Ishikawa (cell line): Measurements from ENCODE around the gene ZSWIM5.

Experiments
- CEBPB ChIP-seq: IDR thresholded peaks from 2 replicates; pipeline ENCODE4 v1.6.1; 2012
- CREB1 ChIP-seq: IDR thresholded peaks from 2 replicates; pipeline ENCODE4 v1.6.1; 2012; ENCODE audit warnings: low read depth
- EGR1 ChIP-seq: IDR thresholded peaks from 2 replicates; pipeline ENCODE4 v1.6.1; 2012
- EP300 ChIP-seq: IDR thresholded peaks from 2 replicates; pipeline ENCODE4 v1.6.1; 2012; ENCODE audit warnings: borderline replicate concordance
- FOXM1 ChIP-seq: IDR thresholded peaks from 2 replicates; pipeline ENCODE4 v1.6.1; 2012; ENCODE audit warnings: low read depth, borderline replicate concordance
- NFIC ChIP-seq: IDR thresholded peaks from 2 replicates; pipeline ENCODE4 v1.6.1; 2012
- RAD21 ChIP-seq: IDR thresholded peaks from 2 replicates; pipeline ENCODE4 v1.6.1; 2012; ENCODE audit warnings: low read depth
- TAF1 ChIP-seq: IDR thresholded peaks from 2 replicates; pipeline ENCODE4 v1.6.1; 2012; ENCODE audit warnings: low read depth, mild to moderate bottlenecking
- TCF12 ChIP-seq: IDR thresholded peaks from 2 replicates; pipeline ENCODE4 v1.6.1; 2012; ENCODE audit warnings: low read depth
- TEAD4 ChIP-seq: IDR thresholded peaks from 2 replicates; pipeline ENCODE4 v1.6.1; 2012
- YY1 ChIP-seq: IDR thresholded peaks from 2 replicates; pipeline ENCODE4 v1.6.1; 2012; ENCODE audit warnings: low read depth
- ZBTB7A ChIP-seq: IDR thresholded peaks from 2 replicates; pipeline ENCODE4 v1.6.1; 2012; ENCODE audit warnings: low read depth
- TF ChIP-seq, protein P1 (sequence below): IDR thresholded peaks from 2 replicates; pipeline ENCODE4 v1.6.1; 2012; ENCODE audit warnings: low read depth, mild to moderate bottlenecking
- TF ChIP-seq, protein P2 (sequence below): IDR thresholded peaks from 2 replicates; pipeline ENCODE4 v1.6.1; 2012
- TF ChIP-seq, protein P3 (sequence below): IDR thresholded peaks from 2 replicates; pipeline ENCODE4 v1.6.1; 2012

ZSWIM5 gene

DNA sequence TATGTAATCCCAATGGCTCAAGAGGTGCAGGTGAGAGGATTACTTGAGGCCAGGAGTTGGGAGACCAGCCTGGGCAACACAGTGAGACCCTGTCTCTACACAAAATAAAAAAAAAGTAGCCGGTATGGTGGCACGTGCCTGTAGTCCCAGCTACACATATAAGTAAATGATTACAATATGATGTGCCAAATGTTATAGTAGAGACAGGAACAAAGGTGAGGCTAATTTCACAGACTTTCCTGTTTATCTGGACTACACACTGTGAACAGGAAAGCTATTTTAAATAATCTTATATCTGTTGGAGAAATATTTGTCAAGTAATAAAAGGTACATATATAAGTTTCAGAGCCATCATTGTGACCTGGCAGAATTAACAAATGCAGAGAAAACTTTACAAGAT lies 116.7 kb downstream of the ZSWIM5 start:
- TF ChIP-seq ZBTB7A = no peak
- TF ChIP-seq TAF1 = no peak
- TF ChIP-seq, protein P1, sequence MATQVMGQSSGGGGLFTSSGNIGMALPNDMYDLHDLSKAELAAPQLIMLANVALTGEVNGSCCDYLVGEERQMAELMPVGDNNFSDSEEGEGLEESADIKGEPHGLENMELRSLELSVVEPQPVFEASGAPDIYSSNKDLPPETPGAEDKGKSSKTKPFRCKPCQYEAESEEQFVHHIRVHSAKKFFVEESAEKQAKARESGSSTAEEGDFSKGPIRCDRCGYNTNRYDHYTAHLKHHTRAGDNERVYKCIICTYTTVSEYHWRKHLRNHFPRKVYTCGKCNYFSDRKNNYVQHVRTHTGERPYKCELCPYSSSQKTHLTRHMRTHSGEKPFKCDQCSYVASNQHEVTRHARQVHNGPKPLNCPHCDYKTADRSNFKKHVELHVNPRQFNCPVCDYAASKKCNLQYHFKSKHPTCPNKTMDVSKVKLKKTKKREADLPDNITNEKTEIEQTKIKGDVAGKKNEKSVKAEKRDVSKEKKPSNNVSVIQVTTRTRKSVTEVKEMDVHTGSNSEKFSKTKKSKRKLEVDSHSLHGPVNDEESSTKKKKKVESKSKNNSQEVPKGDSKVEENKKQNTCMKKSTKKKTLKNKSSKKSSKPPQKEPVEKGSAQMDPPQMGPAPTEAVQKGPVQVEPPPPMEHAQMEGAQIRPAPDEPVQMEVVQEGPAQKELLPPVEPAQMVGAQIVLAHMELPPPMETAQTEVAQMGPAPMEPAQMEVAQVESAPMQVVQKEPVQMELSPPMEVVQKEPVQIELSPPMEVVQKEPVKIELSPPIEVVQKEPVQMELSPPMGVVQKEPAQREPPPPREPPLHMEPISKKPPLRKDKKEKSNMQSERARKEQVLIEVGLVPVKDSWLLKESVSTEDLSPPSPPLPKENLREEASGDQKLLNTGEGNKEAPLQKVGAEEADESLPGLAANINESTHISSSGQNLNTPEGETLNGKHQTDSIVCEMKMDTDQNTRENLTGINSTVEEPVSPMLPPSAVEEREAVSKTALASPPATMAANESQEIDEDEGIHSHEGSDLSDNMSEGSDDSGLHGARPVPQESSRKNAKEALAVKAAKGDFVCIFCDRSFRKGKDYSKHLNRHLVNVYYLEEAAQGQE = no peak
- TF ChIP-seq CREB1 = no peak
- no peak for TF ChIP-seq CEBPB
- TF ChIP-seq TCF12 = no peak
- no peak for TF ChIP-seq EGR1
- TF ChIP-seq YY1 = no peak
- TF ChIP-seq, protein P2, sequence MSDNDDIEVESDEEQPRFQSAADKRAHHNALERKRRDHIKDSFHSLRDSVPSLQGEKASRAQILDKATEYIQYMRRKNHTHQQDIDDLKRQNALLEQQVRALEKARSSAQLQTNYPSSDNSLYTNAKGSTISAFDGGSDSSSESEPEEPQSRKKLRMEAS = no peak
- TF ChIP-seq NFIC = no peak
- TF ChIP-seq, protein P3, sequence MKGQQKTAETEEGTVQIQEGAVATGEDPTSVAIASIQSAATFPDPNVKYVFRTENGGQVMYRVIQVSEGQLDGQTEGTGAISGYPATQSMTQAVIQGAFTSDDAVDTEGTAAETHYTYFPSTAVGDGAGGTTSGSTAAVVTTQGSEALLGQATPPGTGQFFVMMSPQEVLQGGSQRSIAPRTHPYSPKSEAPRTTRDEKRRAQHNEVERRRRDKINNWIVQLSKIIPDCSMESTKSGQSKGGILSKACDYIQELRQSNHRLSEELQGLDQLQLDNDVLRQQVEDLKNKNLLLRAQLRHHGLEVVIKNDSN = no peak
- TF ChIP-seq RAD21 = no peak
- TF ChIP-seq FOXM1 = no peak
- no peak for TF ChIP-seq TEAD4
- no peak for TF ChIP-seq EP300

DNA sequence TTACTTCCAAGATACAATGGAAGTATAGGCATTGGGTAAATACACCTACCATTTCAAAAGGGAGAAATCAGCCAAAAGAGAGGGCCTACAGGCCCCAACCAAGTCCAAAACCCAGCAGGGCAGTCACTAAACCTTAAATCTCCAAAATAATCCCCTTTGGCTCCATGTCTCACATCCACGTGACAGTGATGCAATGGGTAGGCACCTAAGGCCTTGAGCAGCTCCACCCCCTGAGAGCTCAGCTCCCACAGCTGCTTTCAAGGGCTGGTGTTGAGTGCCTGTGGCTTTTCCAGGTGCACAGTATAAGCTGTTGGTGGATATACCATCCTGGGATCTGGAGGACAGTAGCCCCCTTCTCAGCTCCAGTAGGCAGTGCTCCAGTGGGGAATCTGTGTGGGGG lies 121.8 kb downstream of the ZSWIM5 start:
- TF ChIP-seq CREB1 (no peak), RAD21 (no peak), TAF1 (no peak), CEBPB (no peak), FOXM1 (no peak), TEAD4 (no peak), TCF12 (no peak)
- TF ChIP-seq, protein P3 = no peak

DNA sequence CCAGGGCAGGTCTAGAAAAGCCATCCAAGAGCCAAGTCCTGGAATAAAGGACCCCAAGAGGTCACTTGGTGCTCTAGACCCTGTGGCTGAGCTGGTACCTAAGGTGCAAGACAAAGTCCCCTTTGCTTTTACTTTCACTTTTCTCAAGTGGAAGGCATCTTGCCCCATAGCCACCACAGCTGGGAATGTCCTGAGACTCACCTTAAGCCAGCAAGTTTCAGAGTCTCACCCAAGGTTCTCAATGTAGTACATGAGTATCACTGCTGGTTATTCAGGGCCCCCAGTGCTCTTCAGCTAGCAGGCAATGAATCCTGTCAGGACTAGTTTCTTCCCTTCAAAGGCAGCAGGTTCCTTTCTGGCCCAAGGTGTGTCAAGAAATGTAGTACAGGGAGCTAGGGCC lies 126.9 kb downstream of the ZSWIM5 start:
- TF ChIP-seq TAF1 = no peak
- TF ChIP-seq TEAD4 = no peak
- no peak for TF ChIP-seq NFIC
- TF ChIP-seq TCF12 = no peak
- no peak for TF ChIP-seq YY1

DNA sequence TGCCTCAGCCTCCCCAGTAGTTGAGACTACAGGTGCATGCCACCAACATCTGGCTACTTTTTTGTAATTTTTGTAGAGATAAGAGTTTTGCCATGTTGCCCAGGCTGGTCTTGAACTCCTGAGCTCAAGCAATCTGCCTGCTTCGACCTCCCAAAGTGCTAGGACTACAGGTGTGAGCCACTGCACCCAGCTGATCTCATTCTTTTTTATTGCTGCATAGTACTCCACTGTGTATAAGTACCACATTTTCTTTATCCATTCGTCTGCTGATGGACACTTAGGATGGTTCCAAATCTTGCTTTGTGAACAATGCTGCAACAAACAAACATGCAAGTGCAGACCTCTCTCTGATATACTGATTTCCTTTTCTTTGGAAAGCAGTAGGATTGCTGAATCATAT lies 134.8 kb downstream of the ZSWIM5 start:
- TF ChIP-seq, protein P1 = no peak
- TF ChIP-seq TAF1 = no peak

DNA sequence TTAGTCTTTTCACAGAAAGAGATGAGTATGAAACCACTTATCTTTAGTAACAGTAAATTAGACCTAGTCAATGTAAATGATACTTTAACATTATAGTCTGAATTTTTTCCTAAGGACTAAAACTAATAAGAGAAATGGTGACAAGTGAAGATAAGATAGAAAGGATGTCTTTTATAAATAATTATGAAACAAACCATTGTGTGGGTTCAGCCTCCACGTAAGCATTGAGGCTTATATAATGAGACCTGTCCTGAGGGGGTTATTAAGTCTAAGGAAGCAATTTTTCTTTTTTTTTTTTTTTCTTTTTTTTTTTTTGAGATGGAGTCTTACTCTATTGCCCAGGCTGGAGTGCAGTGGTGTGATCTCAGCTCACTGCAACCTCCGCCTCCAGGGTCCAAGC lies 138.6 kb downstream of the ZSWIM5 start:
- no peak for TF ChIP-seq EP300
- TF ChIP-seq TAF1 = no peak
- TF ChIP-seq TCF12 = no peak
- TF ChIP-seq RAD21 = no peak
- no peak for TF ChIP-seq NFIC
- TF ChIP-seq, protein P1 = no peak
- TF ChIP-seq CREB1 = no peak
- TF ChIP-seq YY1 = no peak
- TF ChIP-seq, protein P3 = no peak
- TF ChIP-seq, protein P2 = no peak
- TF ChIP-seq EGR1 = no peak
- TF ChIP-seq TEAD4 = no peak
